Left kidney (tissue), 2 donors: ENCODE measurements around the gene MAEA. TPM values are rescaled to one million over a fixed set of nuclear protein-coding genes. Genes with fewer than 3 reads are reported as not detected.
"Not testable (repeated sequence)": the region's sequence is repeated elsewhere in the genome, so short reads cannot be mapped to it uniquely, and the experiment has no call there.

Experiments used
- DNase-seq: peaks from one replicate; pipeline ENCODE4 v3.0.0-alpha.2; 2013
- polyA plus RNA-seq: library from polyadenylated mRNA; unstranded; fragments of 120-200 nt; gene quantifications from one replicate; pipeline ENCODE4 v1.2.1, GENCODE V29; 2013; ENCODE audit not compliant: insufficient read length

Gene MAEA
- polyA plus RNA-seq, 1 donor: 62.7 TPM

GRCh38 chr4:1277667-1278665 lies 11.7 kb upstream of the MAEA start:
- no peak for DNase-seq

DNA sequence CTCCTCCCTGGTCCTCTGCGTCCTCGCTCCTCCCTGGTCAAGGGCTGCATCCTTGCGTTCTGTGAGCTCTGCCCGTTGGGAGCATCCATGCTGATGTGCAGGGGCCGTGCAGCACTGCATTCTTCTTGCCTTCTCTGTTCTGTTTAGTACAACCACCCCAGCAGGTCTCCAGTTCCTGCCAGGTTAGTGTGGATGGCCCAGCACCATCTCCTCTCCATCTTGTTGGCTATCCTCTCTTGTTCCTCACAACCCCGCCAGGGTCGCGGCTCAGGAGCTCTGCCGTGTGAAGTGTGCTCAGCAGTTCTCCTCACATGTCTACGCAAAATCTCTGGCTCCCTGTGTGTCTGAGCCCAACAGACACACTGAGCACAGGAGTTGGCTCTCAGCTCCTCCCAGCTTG lies 10.4 kb upstream of the MAEA start:
- no peak for DNase-seq

DNA sequence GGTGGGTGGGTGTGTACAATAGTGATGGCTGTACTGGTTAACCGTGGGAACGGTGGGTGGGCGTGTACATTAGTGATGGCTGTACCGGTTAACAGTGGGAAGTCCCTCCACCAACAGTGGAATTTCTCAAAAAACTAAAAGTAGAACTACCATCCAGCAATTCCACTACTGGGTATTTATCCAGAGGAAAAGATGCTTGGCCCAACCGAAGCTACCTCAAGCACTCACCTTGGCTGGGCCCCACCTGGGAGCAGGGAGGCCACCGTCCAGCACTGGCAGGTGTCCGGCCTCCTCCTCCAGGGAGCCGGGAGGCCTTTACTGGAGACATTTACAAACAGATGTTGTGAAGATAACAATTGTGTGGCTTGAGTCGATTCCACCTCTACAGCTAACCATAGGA lies 6.0 kb upstream of the MAEA start:
- no peak for DNase-seq

GRCh38 chr4:1285151-1285789 lies 4.4 kb upstream of the MAEA start:
- DNase-seq: no peak

DNA sequence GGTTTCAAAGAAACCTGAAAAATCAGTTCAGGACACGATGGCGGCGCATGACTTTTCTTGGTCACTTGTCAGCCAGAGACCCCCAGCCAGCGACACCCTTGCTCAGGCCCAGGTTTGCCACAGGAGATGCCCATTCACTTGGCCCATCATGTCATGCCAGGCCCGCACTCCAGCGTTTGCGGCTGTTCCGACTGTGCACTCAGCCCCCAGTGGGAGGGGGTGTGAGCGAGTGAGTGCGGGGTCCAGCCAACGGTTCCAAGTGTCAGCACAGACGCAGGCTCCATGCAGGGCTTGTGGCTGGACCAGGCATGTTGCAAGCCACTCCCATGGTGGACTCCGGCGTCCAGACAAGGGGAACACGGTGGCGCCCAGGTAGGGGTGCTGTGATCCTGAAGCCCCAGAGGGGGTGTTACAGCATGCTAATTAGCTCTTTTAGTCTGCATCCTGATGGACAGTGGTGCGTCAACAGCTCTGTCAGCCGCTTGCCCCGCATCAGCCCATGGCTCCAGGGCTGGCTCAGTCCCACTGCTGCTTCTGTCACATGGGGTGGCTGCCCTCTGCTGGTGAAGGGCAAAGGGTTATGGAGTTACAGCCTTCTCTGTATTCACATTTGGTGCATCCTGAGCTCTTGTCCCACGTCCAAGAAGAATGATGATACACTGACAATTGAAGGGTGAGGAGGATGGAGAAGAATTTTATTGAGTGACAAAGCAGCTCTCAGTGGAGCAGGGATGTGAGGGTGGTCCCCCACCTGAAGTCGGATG lies 3.7 kb upstream of the MAEA start:
- no peak for DNase-seq

GRCh38 chr4:1288786-1289185 lies 905 bp upstream of the MAEA start:
- no peak for DNase-seq

- DNase-seq: no peak
These were observed 680 bp downstream of the MAEA start for GRCh38 chr4:1290165-1290977.

DNA sequence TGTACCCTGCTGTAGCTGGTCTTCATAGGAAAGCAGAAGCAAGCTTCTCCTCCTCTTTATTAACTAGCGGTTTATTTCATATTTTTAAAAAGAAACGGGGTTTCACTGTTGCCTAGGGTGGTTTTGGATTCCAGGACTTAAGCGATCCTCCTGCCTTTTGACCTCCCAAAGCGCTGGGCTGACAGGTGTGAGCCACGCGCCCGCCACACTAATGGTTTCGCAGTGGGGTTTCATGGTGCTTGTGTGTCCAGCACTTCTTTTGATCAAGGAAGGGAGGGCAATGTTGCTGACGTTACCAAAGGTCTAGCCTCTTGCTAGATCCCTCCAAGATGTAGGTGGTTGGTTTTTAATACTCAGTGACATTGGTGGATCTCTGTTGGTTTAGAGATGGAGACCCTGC lies 1.4 kb downstream of the MAEA start:
- no peak for DNase-seq

- DNase-seq: no peak
These were observed 2.5 kb downstream of the MAEA start for GRCh38 chr4:1291996-1292702.

- not testable (repeated sequence) for DNase-seq
These were observed 3.0 kb downstream of the MAEA start for GRCh38 chr4:1292703-1293011.

GRCh38 chr4:1293531-1293941 lies 3.8 kb downstream of the MAEA start:
- DNase-seq: no peak

DNA sequence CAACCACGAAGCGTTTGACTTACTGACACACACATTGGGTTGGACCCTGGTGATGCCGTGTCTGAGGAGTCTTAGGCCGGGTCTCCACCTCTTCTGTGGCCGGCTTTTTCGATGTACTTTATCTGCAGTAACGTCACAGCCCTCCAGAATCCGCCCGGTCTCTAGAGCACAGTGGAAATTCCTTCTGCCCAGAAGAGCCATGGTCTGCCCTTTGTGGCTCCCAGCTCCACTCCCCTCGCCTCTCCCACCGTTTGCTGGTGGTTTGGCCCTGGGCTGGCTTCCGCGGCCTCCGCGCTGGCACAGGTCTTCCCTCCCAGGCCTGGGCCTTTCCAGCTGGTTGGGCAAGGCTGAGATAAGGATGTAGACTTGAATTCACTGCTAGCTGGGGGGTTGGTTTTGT lies 4.3 kb downstream of the MAEA start:
- no peak for DNase-seq

- no peak for DNase-seq
These were observed 4.7 kb downstream of the MAEA start for GRCh38 chr4:1294424-1294823.

GRCh38 chr4:1294891-1295290 lies 5.2 kb downstream of the MAEA start:
- DNase-seq: no peak

DNA sequence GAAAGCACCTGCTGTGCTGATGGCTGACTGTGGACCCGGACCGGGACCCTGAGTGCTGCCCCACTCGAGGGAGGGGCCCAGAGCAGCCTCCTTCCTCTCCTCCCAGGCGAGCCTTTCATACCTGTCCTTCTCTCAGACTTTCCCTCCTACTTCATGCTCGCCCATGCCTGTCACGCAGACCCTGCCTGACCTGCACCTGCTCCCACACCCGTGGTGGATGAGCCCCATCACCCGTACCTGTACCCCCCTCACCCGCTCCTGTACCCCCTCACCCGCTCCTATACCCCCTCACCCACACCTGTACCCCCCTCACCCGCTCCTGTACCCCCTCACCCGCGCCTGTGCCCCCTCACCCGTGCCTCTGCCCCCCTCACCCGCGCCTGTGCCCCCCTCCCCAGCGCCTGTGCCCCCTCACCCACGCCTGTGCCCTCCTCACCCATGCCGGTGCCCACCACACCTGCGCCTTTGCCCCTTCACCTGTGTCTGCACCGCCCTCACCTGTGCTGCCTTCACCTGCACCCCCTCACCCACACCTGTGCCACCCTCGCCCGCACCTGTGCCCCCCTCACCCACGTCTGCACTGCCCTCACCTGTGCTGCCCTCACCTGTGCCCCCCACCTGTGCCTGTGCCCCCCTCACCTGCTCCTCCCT lies 5.8 kb downstream of the MAEA start:
- no peak for DNase-seq

GRCh38 chr4:1296324-1297022 lies 6.8 kb downstream of the MAEA start:
- no peak for DNase-seq

DNA sequence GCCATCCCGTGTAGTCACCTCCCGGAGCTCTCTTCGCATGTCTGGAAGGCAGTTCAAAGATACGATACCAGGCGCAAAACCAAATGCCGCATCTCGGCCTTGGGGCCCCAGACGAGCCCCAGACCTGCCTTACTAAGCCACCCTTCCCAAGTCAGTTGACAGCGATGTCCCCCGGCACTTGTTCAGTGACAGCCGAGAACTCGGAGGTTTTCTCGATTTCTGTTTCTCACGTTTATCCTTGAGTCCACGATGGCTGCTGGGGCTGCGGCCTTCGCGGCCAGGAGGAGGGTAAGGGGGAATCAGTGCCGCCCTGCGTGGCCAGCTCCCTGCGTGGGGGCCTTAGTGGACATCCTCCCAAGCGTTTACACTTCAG lies 7.3 kb downstream of the MAEA start:
- no peak for DNase-seq

GRCh38 chr4:1297456-1298325 lies 8.0 kb downstream of the MAEA start:
- no peak for DNase-seq

DNA sequence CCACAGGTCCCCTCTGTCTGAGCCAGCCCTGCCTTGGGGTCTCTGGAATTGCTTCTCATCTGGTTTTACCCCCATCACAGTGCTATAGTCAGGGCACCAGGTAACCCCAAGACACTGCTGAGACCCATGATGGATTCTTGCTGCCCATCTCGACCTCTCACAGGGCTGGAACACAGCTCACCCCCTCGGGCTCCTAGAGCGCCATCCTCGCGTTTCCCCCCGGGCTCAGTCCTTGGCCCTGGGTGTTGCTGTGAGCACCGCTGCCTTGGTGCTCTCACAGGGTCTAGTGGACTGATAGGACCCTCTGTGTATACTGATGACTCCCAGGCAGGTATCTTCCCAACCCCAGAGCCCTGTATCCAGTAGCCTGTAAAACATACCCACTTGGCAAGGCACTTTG lies 8.8 kb downstream of the MAEA start:
- DNase-seq: no peak
